GM10847 (cell line): Measurements from ENCODE around the gene TMEM150C.

Experiments used
- POLR2A ChIP-seq: IDR thresholded peaks from 2 replicates; pipeline ENCODE4 v1.6.1; 2011; ENCODE audit not compliant: insufficient read length; ENCODE audit errors: extremely low read depth

TMEM150C gene

GRCh38 chr4:82499738-82500434, 61.9 kb downstream of the TMEM150C start:
- TF ChIP-seq POLR2A: no peak

- no peak for TF ChIP-seq POLR2A
Observed at GRCh38 chr4:82496349-82496748, 65.4 kb downstream of the TMEM150C start.

GRCh38 chr4:82495666-82496065, 66.1 kb downstream of the TMEM150C start:
- no peak for TF ChIP-seq POLR2A

GRCh38 chr4:82493721-82494425, 67.9 kb downstream of the TMEM150C start:
- TF ChIP-seq POLR2A: no peak

- TF ChIP-seq POLR2A: no peak
Observed at GRCh38 chr4:82491251-82491960, 70.4 kb downstream of the TMEM150C start.

- TF ChIP-seq POLR2A: no peak
Observed at GRCh38 chr4:82489987-82490386, 71.8 kb downstream of the TMEM150C start.

- TF ChIP-seq POLR2A: no peak
Observed at GRCh38 chr4:82489076-82489475, 72.7 kb downstream of the TMEM150C start.

- TF ChIP-seq POLR2A: no peak
Observed at GRCh38 chr4:82484996-82485783, 76.6 kb downstream of the TMEM150C start.

- no peak for TF ChIP-seq POLR2A
Observed at GRCh38 chr4:82482387-82482786, 79.4 kb downstream of the TMEM150C start.

- TF ChIP-seq POLR2A: no peak
Observed at GRCh38 chr4:82481506-82481840, 80.3 kb downstream of the TMEM150C start.

GRCh38 chr4:82480771-82481505, 80.8 kb downstream of the TMEM150C start:
- TF ChIP-seq POLR2A: no peak

GRCh38 chr4:82479562-82479961, 82.2 kb downstream of the TMEM150C start:
- no peak for TF ChIP-seq POLR2A

GRCh38 chr4:82473621-82474164, 88.1 kb downstream of the TMEM150C start:
- TF ChIP-seq POLR2A: no peak

- no peak for TF ChIP-seq POLR2A
Observed at GRCh38 chr4:82469791-82470345, 91.9 kb downstream of the TMEM150C start.
